IMR-90 (cell line): ENCODE data around the gene FLT3. TPM values are rescaled to one million over a fixed set of nuclear protein-coding genes. Genes with fewer than 3 reads are reported as not detected.

Experiments
- ATAC-seq: fragments of 200-7000 bp; cut with Tn5 transposase; 2 replicates; pipeline ENCODE4 v1.9.1; 2020; ENCODE audit warnings: low read depth, mild to moderate bottlenecking, moderate library complexity
- BruUV-seq: library from RNA; stranded (reverse); fragments of 400-500 nt; replicated peaks from 2 replicates; lab custom pipeline; 2021; lab: Mats Ljungman, UMichigan
- CTCF ChIA-PET: fragments of 300-600 bp; formaldehyde crosslinking; extraction: SDS; loops from one replicate; lab custom pipeline; 2021; ENCODE audit warnings: antibody characterized with exemption; lab: Yijun Ruan, JAX
- POLR2A ChIA-PET: fragments of 300-600 bp; sonication (Branson Sonifier 250); formaldehyde crosslinking; loops from one replicate; lab custom pipeline; 2022; ENCODE audit warnings: antibody characterized with exemption; ENCODE audit not compliant: unreplicated experiment; lab: Charles Lee
- DNase-seq: peaks from one replicate; pipeline ENCODE4 v3.0.0; 2013
- H2AFZ ChIP-seq: replicated peaks from 2 replicates; pipeline ENCODE3; 2013; ENCODE audit warnings: low read length, mild to moderate bottlenecking; ENCODE audit not compliant: poor library complexity
- H2AK5ac ChIP-seq: 2 replicates; pipeline ENCODE4 v1.6.1; 2013; ENCODE audit warnings: low read depth, low read length, inconsistent platforms
- H2AK9ac ChIP-seq: replicated peaks from 2 replicates; pipeline ENCODE3; 2013; ENCODE audit warnings: mild to moderate bottlenecking, low read depth, low read length, moderate library complexity; ENCODE audit not compliant: poor library complexity
- H2BK120ac ChIP-seq: 2 replicates; pipeline ENCODE4 v1.6.1; 2013; ENCODE audit warnings: low read depth, low read length, inconsistent platforms
- H2BK15ac ChIP-seq: 3 replicates; pipeline ENCODE4 v1.6.1; 2013; ENCODE audit warnings: low read depth, low read length, inconsistent platforms
- H2BK20ac ChIP-seq: 2 replicates; pipeline ENCODE4 v1.6.1; 2013; ENCODE audit warnings: low read depth, mild to moderate bottlenecking, inconsistent platforms, low read length, moderate library complexity
- H2BK5ac ChIP-seq: 2 replicates; pipeline ENCODE4 v1.6.1; 2013; ENCODE audit warnings: mild to moderate bottlenecking, low read depth, low read length, inconsistent platforms; ENCODE audit not compliant: poor library complexity, severe bottlenecking
- H3K14ac ChIP-seq: replicated peaks from 2 replicates; pipeline ENCODE4 v1.6.1; 2013; ENCODE audit warnings: low read depth, low read length, inconsistent platforms
- H3K18ac ChIP-seq: 2 replicates; pipeline ENCODE4 v1.6.1; 2013; ENCODE audit warnings: low read depth, low read length, control low read depth
- H3K23ac ChIP-seq: 2 replicates; pipeline ENCODE4 v1.6.1; 2013; ENCODE audit warnings: low read depth, low read length, inconsistent platforms
- H3K27ac ChIP-seq: 2 replicates; pipeline ENCODE4 v1.5.1; 2013; ENCODE audit warnings: mild to moderate bottlenecking, control low read depth, low read length; ENCODE audit not compliant: insufficient read depth
- H3K27me3 ChIP-seq: 2 replicates; pipeline ENCODE4 v1.6.1; 2013; ENCODE audit warnings: low read length; ENCODE audit not compliant: control insufficient read depth, insufficient read depth
- H3K36me3 ChIP-seq: 2 replicates; pipeline ENCODE4 v1.6.1; 2013; ENCODE audit warnings: low read length, mixed read lengths; ENCODE audit not compliant: control insufficient read depth, insufficient read depth
- H3K4ac ChIP-seq: 2 replicates; pipeline ENCODE4 v1.6.1; 2013; ENCODE audit warnings: low read depth, low read length, inconsistent platforms
- H3K4me1 ChIP-seq: 2 replicates; pipeline ENCODE4 v1.6.1; 2013; ENCODE audit warnings: low read length, mixed read lengths; ENCODE audit not compliant: control insufficient read depth, insufficient read depth
- H3K4me2 ChIP-seq: 2 replicates; pipeline ENCODE4 v1.6.1; 2013; ENCODE audit warnings: low read depth, mild to moderate bottlenecking, control low read depth, low read length, moderate library complexity
- H3K4me3 ChIP-seq: 2 replicates; pipeline ENCODE4 v1.5.1; 2013; ENCODE audit warnings: low read depth, mild to moderate bottlenecking, control low read depth, low read length, moderate library complexity; ENCODE audit not compliant: insufficient read depth
- H3K56ac ChIP-seq: 2 replicates; pipeline ENCODE4 v1.6.1; 2013; ENCODE audit warnings: low read length, inconsistent platforms; ENCODE audit not compliant: insufficient read depth; ENCODE audit errors: extremely low read depth
- H3K79me1 ChIP-seq, 2 experiments: 2 replicates each; pipeline ENCODE4 v1.6.1; 2013; ENCODE audit warnings: low read length in 2 of 2, inconsistent platforms in 1 of 2, low read depth in 1 of 2
- H3K9ac ChIP-seq: 2 replicates; pipeline ENCODE4 v1.6.1; 2013; ENCODE audit warnings: low read depth, low read length, control low read depth
- H3K9me1 ChIP-seq: 2 replicates; pipeline ENCODE4 v1.6.1; 2013; ENCODE audit warnings: low read length, inconsistent platforms; ENCODE audit not compliant: insufficient read depth
- H3K9me3 ChIP-seq: 2 replicates; pipeline ENCODE4 v1.6.1; 2013; ENCODE audit warnings: low read length; ENCODE audit not compliant: control insufficient read depth, insufficient read depth
- H4K20me1 ChIP-seq: 2 replicates; pipeline ENCODE4 v1.6.1; 2013; ENCODE audit warnings: low read length, inconsistent platforms; ENCODE audit not compliant: insufficient read depth
- H4K5ac ChIP-seq: 2 replicates; pipeline ENCODE4 v1.6.1; 2013; ENCODE audit warnings: mild to moderate bottlenecking, low read depth, low read length, control low read depth
- H4K8ac ChIP-seq, 2 experiments: 2 replicates each; pipeline ENCODE4 v1.6.1; 2013; ENCODE audit warnings: low read depth in 2 of 2, low read length in 2 of 2, control low read depth in 1 of 2, inconsistent platforms in 1 of 2
- H4K91ac ChIP-seq: 2 replicates; pipeline ENCODE4 v1.6.1; 2013; ENCODE audit warnings: low read depth, low read length, inconsistent platforms; ENCODE audit not compliant: insufficient read depth
- BHLHE40 ChIP-seq: fragments of 150-350 bp; IDR thresholded peaks from 2 replicates; pipeline ENCODE4 v1.6.1; 2016; ENCODE audit warnings: mild to moderate bottlenecking, low read depth, low read length
- CEBPB ChIP-seq: IDR thresholded peaks from 2 replicates; pipeline ENCODE4 v1.6.1; 2012; ENCODE audit warnings: low read depth, low read length, improper control_type of control experiment
- MAFK ChIP-seq: IDR thresholded peaks from 2 replicates; pipeline ENCODE4 v1.6.1; 2012; ENCODE audit warnings: low read depth, low read length, improper control_type of control experiment
- RCOR1 ChIP-seq: IDR thresholded peaks from 2 replicates; pipeline ENCODE4 v1.6.1; 2012; ENCODE audit warnings: mild to moderate bottlenecking, low read length, improper control_type of control experiment; ENCODE audit not compliant: insufficient replicate concordance
- SMC3 ChIP-seq: fragments of 150-350 bp; IDR thresholded peaks from 2 replicates; pipeline ENCODE4 v1.6.1; 2016; ENCODE audit warnings: low read depth, mild to moderate bottlenecking, antibody characterized with exemption, low read length, moderate library complexity
- WGBS, 2 experiments: methylation state at CpG; one replicate each; pipeline versions ENCODE4 v1.1.5 to v1.1.7; 2013; ENCODE audit warnings: missing lambda C conversion rate in 2 of 2; ENCODE audit not compliant: insufficient read length in 1 of 2; ENCODE audit errors: extremely low coverage in 2 of 2; 5-methylcytosine and 5-hydroxymethylcytosine counted together
- dilution Hi-C: fragments of 300-500 bp; cut with HindIII; formaldehyde crosslinking; loops from one replicate; pipeline ENCODE4 v1.14.3; 2018; ENCODE audit warnings: low sequenced_read_pairs; ENCODE audit not compliant: unreplicated experiment
- in situ Hi-C: fragments of 300-500 bp; cut with MboI; formaldehyde crosslinking; loops from 3 replicates; pipeline ENCODE4 v1.14.3; 2019; ENCODE audit warnings: low sequenced_read_pairs, inconsistent platforms, mixed read lengths
- intact Hi-C: fragments of 100-400 bp; cut with micrococcal nuclease; formaldehyde crosslinking; loops from 2 replicates; pipeline ENCODE4 v1.10.0; 2022
- polyA plus RNA-seq, 3 experiments: library from polyadenylated mRNA; depleted of rRNA; stranded (reverse); fragments of >200 nt; gene quantifications; 2 replicates each; pipeline ENCODE4 v1.2.3, GENCODE V29; 2012; ENCODE audit warnings: low replicate concordance in 1 of 3
- total RNA-seq: library from RNA; depleted of rRNA; stranded (reverse); fragments of >200 nt; gene quantifications from 2 replicates; pipeline ENCODE4 v1.2.3, GENCODE V29; 2012
- TF ChIP-seq, protein P1 (sequence below): fragments of 150-350 bp; IDR thresholded peaks from 2 replicates; pipeline ENCODE4 v1.6.1; 2016; ENCODE audit warnings: low read depth, mild to moderate bottlenecking, low read length, moderate library complexity, borderline replicate concordance
- TF ChIP-seq, protein P2 (sequence below): fragments of 150-350 bp; IDR thresholded peaks from 2 replicates; pipeline ENCODE4 v1.6.1; 2017; ENCODE audit warnings: mild to moderate bottlenecking, antibody characterized with exemption, low read length, low read depth

The FLT3 gene
- total and polyA plus RNA-seq, 2 of the 4 experiments (the other 2 are of a cell fraction), result not detected

DNA sequence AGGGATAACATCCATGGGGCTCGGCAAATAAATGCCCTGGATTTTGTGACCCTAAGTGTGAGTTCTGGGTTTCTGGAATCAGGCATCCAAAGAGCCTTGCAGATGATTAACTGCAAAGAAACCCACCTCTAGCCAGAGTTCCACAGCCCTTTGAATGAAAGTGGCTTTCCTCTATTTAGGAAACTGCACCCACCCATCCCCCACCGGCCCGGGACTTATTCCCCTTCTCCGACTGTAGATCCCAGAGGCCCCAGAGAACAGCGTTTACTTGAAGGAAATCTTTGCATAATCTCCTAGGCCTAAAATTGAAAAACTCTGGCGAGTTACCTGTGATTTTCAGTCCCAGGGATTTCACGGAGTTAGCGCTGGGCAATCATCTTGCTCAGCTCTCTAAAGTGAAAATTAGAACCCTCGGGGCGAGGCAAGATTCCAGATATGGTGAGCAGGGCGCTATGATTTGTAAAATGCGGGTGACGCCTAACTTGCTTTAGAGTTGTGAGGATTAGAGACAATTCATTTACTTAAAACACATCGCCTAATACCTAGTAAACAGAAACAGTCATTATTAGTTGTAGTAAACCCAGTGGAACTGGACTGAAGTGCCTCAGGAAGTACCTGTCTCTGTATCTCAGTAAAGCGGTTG is 121.3 kb downstream of the FLT3 start:
- no peaks in the 10 kb centered on the region; the same call in 1 of the 2 replicates for H3K9me1 ChIP-seq
- H2AK9ac ChIP-seq, result no peak overlapping the region
- H3K9me3 ChIP-seq, result no peaks in the 10 kb centered on the region; the same call in 1 of the 2 replicates
- in situ Hi-C loops, result loop anchor here (25.0 kb wide), 1 partner anchor 442 kb away; no protein-coding TSS in a partner anchor
- H3K4me2 ChIP-seq, result no peak overlapping the region
- no peak overlapping the region for H3K14ac ChIP-seq
- H2AFZ ChIP-seq, result no peak overlapping the region
- no CpG with 5 or more reads among the region's 15 CpGs for WGBS, 2 experiments
- H4K91ac ChIP-seq, result no peak overlapping the region
- no peak overlapping the region for H4K5ac ChIP-seq
- H3K4ac ChIP-seq, result no peak overlapping the region
- no peak overlapping the region for H2BK5ac ChIP-seq
- H3K56ac ChIP-seq, result no peak overlapping the region
- H3K4me3 ChIP-seq, result no peak overlapping the region
- H4K8ac ChIP-seq, result no peak overlapping the region
- no peak overlapping the region for H3K9ac ChIP-seq
- no peaks in the 10 kb centered on the region for H4K20me1 ChIP-seq
- ChIA-PET CTCF (no interaction called here), POLR2A (no interaction called here)
- H2BK20ac ChIP-seq, result no peak overlapping the region
- no peak overlapping the region for H2BK15ac ChIP-seq
- H3K27ac ChIP-seq, result no peak overlapping the region
- H3K18ac ChIP-seq, result no peak overlapping the region
- DNase-seq, result no peak
- H3K27me3 ChIP-seq, result peaks cover 89% of the 10 kb centered on the region
- intact Hi-C loops, result no loop called here
- no peak overlapping the region for H2AK5ac ChIP-seq
- ATAC-seq, result no peak
- TF ChIP-seq BHLHE40 (no peak), MAFK (no peak), CEBPB (no peak), RCOR1 (no peak), SMC3 (no peak)
- TF ChIP-seq, protein P1, sequence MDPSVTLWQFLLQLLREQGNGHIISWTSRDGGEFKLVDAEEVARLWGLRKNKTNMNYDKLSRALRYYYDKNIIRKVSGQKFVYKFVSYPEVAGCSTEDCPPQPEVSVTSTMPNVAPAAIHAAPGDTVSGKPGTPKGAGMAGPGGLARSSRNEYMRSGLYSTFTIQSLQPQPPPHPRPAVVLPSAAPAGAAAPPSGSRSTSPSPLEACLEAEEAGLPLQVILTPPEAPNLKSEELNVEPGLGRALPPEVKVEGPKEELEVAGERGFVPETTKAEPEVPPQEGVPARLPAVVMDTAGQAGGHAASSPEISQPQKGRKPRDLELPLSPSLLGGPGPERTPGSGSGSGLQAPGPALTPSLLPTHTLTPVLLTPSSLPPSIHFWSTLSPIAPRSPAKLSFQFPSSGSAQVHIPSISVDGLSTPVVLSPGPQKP, result no peak
- TF ChIP-seq, protein P2, sequence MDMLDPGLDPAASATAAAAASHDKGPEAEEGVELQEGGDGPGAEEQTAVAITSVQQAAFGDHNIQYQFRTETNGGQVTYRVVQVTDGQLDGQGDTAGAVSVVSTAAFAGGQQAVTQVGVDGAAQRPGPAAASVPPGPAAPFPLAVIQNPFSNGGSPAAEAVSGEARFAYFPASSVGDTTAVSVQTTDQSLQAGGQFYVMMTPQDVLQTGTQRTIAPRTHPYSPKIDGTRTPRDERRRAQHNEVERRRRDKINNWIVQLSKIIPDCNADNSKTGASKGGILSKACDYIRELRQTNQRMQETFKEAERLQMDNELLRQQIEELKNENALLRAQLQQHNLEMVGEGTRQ, result no peak
- no peaks in the 10 kb centered on the region for H3K79me1 ChIP-seq
- dilution Hi-C loops, result no loop called here
- no peaks in the 10 kb centered on the region; the same call in 1 of the 2 replicates for H3K4me1 ChIP-seq
- no peaks in the 10 kb centered on the region for H3K36me3 ChIP-seq
- no peak overlapping the region for H3K23ac ChIP-seq
- no peak overlapping the region for H2BK120ac ChIP-seq
- no TSS peak for BruUV-seq
